Aorta (tissue), 5 donors: ENCODE measurements around the gene UXS1. TPM values are rescaled to one million over a fixed set of nuclear protein-coding genes. Genes with fewer than 3 reads are reported as not detected.

ENCODE experiments used
- ATAC-seq: fragments of 200-7000 bp; cut with Tn5 transposase; one replicate; pipeline ENCODE4 v1.9.1; 2022; ENCODE audit warnings: moderate library complexity; ENCODE audit not compliant: low FRiP score
- DNase-seq, 2 donors: peaks; one replicate each; pipeline ENCODE4 v3.0.0-alpha.2; 2020
- H3K27ac ChIP-seq, 2 donors: one replicate each; pipeline ENCODE4 v1.5.1; 2013; ENCODE audit warnings: low read length in 2 of 2, mild to moderate bottlenecking in 2 of 2, moderate library complexity in 2 of 2, control low read depth in 1 of 2, inconsistent platforms in 1 of 2, low read depth in 1 of 2
- H3K27me3 ChIP-seq, 2 donors: one replicate each; pipeline ENCODE4 v1.6.1; 2013; ENCODE audit warnings: control low read depth in 1 of 2, low read length in 1 of 2, mild to moderate bottlenecking in 1 of 2, moderate library complexity in 1 of 2; ENCODE audit not compliant: insufficient read depth in 2 of 2, control insufficient read depth in 1 of 2
- H3K36me3 ChIP-seq, 2 donors: one replicate each; pipeline ENCODE4 v1.6.1; 2013; ENCODE audit warnings: control low read depth in 1 of 2, low read length in 1 of 2, mild to moderate bottlenecking in 1 of 2; ENCODE audit not compliant: insufficient read depth in 2 of 2, control insufficient read depth in 1 of 2
- H3K4me1 ChIP-seq, 2 donors: one replicate each; pipeline ENCODE4 v1.6.1; 2013; ENCODE audit warnings: low read length in 2 of 2, control low read depth in 1 of 2, mild to moderate bottlenecking in 1 of 2, moderate library complexity in 1 of 2; ENCODE audit not compliant: insufficient read depth in 2 of 2, control insufficient read depth in 1 of 2
- H3K4me3 ChIP-seq, 2 donors: one replicate each; pipeline ENCODE4 v1.5.1; 2013; ENCODE audit warnings: low read length in 2 of 2, control low read depth in 1 of 2, mild to moderate bottlenecking in 1 of 2
- H3K9me3 ChIP-seq: one replicate; pipeline ENCODE4 v1.6.1; 2013; ENCODE audit warnings: mild to moderate bottlenecking, low read length; ENCODE audit not compliant: control insufficient read depth
- WGBS, 2 donors: extraction: QIAGEN DNeasy Blood & Tissue Kit; methylation state at CpG; one replicate each; pipeline ENCODE4 v1.1.7; 2013; 5-methylcytosine and 5-hydroxymethylcytosine counted together
- intact Hi-C, 2 donors: fragments of 100-400 bp; cut with DNase I; formaldehyde crosslinking; loops; one replicate each; pipeline versions ENCODE4 v1.14.2 to v1.15.0; 2022
- polyA plus RNA-seq, 2 donors: library from polyadenylated mRNA; stranded (reverse); fragments of 200-250 nt; gene quantifications; one replicate each; pipeline ENCODE4 v1.2.3, GENCODE V29; 2013
- total RNA-seq, 2 donors: library from RNA; stranded (reverse); fragmentation: NEBNext Ultra II Directional; extraction: Animal tissue kit (Norgen Biotek cat#: 25700); gene quantifications; one replicate each; pipeline ENCODE4 v1.2.1, GENCODE V29; 2021
- donor health status: healthy with polysubstance abuse.
- donor health status: Bipolar disorder and iron deficiency.
- donor health status: DM: no; HTN: no; CAD: no.
- donor health status: DM: no; HTN: no; CAD: no.
- donor health status: DM: yes; HTN: yes; CAD: no.

UXS1 gene
- total and polyA plus RNA-seq, 4 donors = 10.5 to 29.3 (median 16.5) TPM

- Histone ChIP-seq H3K4me1 (no peaks in the 10 kb centered on the region), H3K27me3 (no peaks in the 10 kb centered on the region), H3K9me3 (no peaks in the 10 kb centered on the region), H3K4me3 (no peak overlapping the region), H3K27ac (no peak overlapping the region), H3K36me3 (no peaks in the 10 kb centered on the region)
- no peak for DNase-seq
- intact Hi-C loops = no loop called here
- 94% methylated on average over 4 of the region's 4 CpGs for WGBS, 2 donors
- ATAC-seq = no peak
These were observed 135.5 kb downstream of the UXS1 start for GRCh38 chr2:106058469-106059137.

GRCh38 chr2:106057206-106057605, 136.9 kb downstream of the UXS1 start:
- H3K36me3 ChIP-seq = no peaks in the 10 kb centered on the region
- DNase-seq (no peak), ATAC-seq (no peak)
- intact Hi-C loops = no loop called here
- WGBS, 2 donors = 63 to 82% methylated on average over 4 of the region's 4 CpGs
- no peaks in the 10 kb centered on the region for H3K9me3 ChIP-seq
- no peak overlapping the region for H3K4me3 ChIP-seq
- no peak overlapping the region for H3K27ac ChIP-seq
- no peaks in the 10 kb centered on the region for H3K27me3 ChIP-seq
- no peaks in the 10 kb centered on the region for H3K4me1 ChIP-seq

GRCh38 chr2:106054880-106055655, 139.0 kb downstream of the UXS1 start:
- H3K4me1 ChIP-seq = no peaks in the 10 kb centered on the region
- no peaks in the 10 kb centered on the region for H3K36me3 ChIP-seq
- no peak overlapping the region for H3K27ac ChIP-seq
- no peaks in the 10 kb centered on the region for H3K9me3 ChIP-seq
- WGBS, 2 donors = 94 to 96% methylated on average over 12 of the region's 12 CpGs
- no peaks in the 10 kb centered on the region for H3K27me3 ChIP-seq
- no peak for ATAC-seq
- intact Hi-C loops = no loop called here
- no peak for DNase-seq
- no peak overlapping the region for H3K4me3 ChIP-seq

GRCh38 chr2:106054321-106054720, 139.8 kb downstream of the UXS1 start:
- intact Hi-C loops = no loop called here
- no peaks in the 10 kb centered on the region for H3K36me3 ChIP-seq
- H3K9me3 ChIP-seq = no peaks in the 10 kb centered on the region
- H3K27me3 ChIP-seq = no peaks in the 10 kb centered on the region
- WGBS, 2 donors = 90 to 93% methylated on average over 9 of the region's 9 CpGs
- no peak overlapping the region for H3K27ac ChIP-seq
- no peak overlapping the region for H3K4me3 ChIP-seq
- ATAC-seq (no peak), DNase-seq (no peak)
- no peaks in the 10 kb centered on the region for H3K4me1 ChIP-seq

GRCh38 chr2:106053581-106053980, 140.5 kb downstream of the UXS1 start:
- ATAC-seq (no peak), DNase-seq (no peak)
- Histone ChIP-seq H3K4me1 (no peaks in the 10 kb centered on the region), H3K9me3 (no peaks in the 10 kb centered on the region), H3K4me3 (no peak overlapping the region), H3K27me3 (no peaks in the 10 kb centered on the region), H3K27ac (no peak overlapping the region), H3K36me3 (no peaks in the 10 kb centered on the region)
- intact Hi-C loops = no loop called here
- 91 to 93% methylated on average over 6 of the region's 6 CpGs for WGBS, 2 donors

GRCh38 chr2:106053116-106053515, 141.0 kb downstream of the UXS1 start:
- no peak for ATAC-seq
- H3K27ac ChIP-seq = no peak overlapping the region
- H3K4me3 ChIP-seq = no peak overlapping the region
- H3K27me3 ChIP-seq = no peaks in the 10 kb centered on the region
- DNase-seq = no peak
- H3K36me3 ChIP-seq = no peaks in the 10 kb centered on the region
- 67 to 84% methylated on average over 2 of the region's 2 CpGs for WGBS, 2 donors
- H3K9me3 ChIP-seq = no peaks in the 10 kb centered on the region
- intact Hi-C loops = no loop called here
- no peaks in the 10 kb centered on the region for H3K4me1 ChIP-seq

GRCh38 chr2:106044859-106045258, 149.2 kb downstream of the UXS1 start:
- Histone ChIP-seq H3K4me3 (no peak overlapping the region), H3K36me3 (no peaks in the 10 kb centered on the region), H3K4me1 (no peaks in the 10 kb centered on the region), H3K27ac (no peak overlapping the region), H3K27me3 (no peaks in the 10 kb centered on the region), H3K9me3 (no peaks in the 10 kb centered on the region)
- WGBS, 2 donors = 80% methylated on average over 6 of the region's 6 CpGs
- ATAC-seq (no peak), DNase-seq (no peak)
- intact Hi-C loops = no loop called here

- Histone ChIP-seq H3K27me3 (no peaks in the 10 kb centered on the region), H3K4me1 (no peaks in the 10 kb centered on the region), H3K4me3 (no peak overlapping the region), H3K27ac (no peak overlapping the region), H3K36me3 (no peaks in the 10 kb centered on the region), H3K9me3 (no peaks in the 10 kb centered on the region)
- DNase-seq (no peak), ATAC-seq (no peak)
- intact Hi-C loops = no loop called here
- WGBS, 2 donors = 71 to 80% methylated on average over 4 of the region's 4 CpGs
These were observed 150.1 kb downstream of the UXS1 start for GRCh38 chr2:106044021-106044420.
